COLO668 (cell line): ENCODE data around the gene MMP24OS.
A peak's percentile ranks its signal among the peaks of the same experiment; 100 is the strongest.

Experiments
- DNase-seq: peaks from one replicate; lab custom pipeline; 2025; ENCODE audit not compliant: unreplicated experiment; lab: John Stamatoyannopoulos, UW

Gene MMP24OS

GRCh38 chr20:35306931-35307517 is 29.1 kb upstream of the MMP24OS start:
- DNase-seq: peak; percentile 54

- peak; percentile 79 for DNase-seq
These were observed 28.0 kb upstream of the MMP24OS start for GRCh38 chr20:35305682-35306556.

- no peak for DNase-seq
These were observed 27.0 kb upstream of the MMP24OS start for GRCh38 chr20:35304956-35305355.

GRCh38 chr20:35303735-35304491 is 26.0 kb upstream of the MMP24OS start:
- DNase-seq: peak; percentile 85

GRCh38 chr20:35303382-35303734 is 25.4 kb upstream of the MMP24OS start:
- DNase-seq: no peak

GRCh38 chr20:35302421-35303335 is 24.8 kb upstream of the MMP24OS start:
- DNase-seq: no peak

- no peak for DNase-seq
These were observed 23.5 kb upstream of the MMP24OS start for GRCh38 chr20:35301426-35301825.

- DNase-seq: no peak
These were observed 22.7 kb upstream of the MMP24OS start for GRCh38 chr20:35300469-35301262.

GRCh38 chr20:35299780-35300179 is 21.9 kb upstream of the MMP24OS start:
- no peak for DNase-seq

- DNase-seq: no peak
These were observed 20.3 kb upstream of the MMP24OS start for GRCh38 chr20:35298264-35298663.

GRCh38 chr20:35297740-35298139 is 19.8 kb upstream of the MMP24OS start:
- DNase-seq: no peak

- DNase-seq: no peak
These were observed 19.2 kb upstream of the MMP24OS start for GRCh38 chr20:35297155-35297554.

- no peak for DNase-seq
These were observed 18.2 kb upstream of the MMP24OS start for GRCh38 chr20:35296101-35296554.

- DNase-seq: no peak
These were observed 17.8 kb upstream of the MMP24OS start for GRCh38 chr20:35295674-35296073.

GRCh38 chr20:35295058-35295457 is 17.1 kb upstream of the MMP24OS start:
- DNase-seq: no peak

- DNase-seq: no peak
These were observed 16.4 kb upstream of the MMP24OS start for GRCh38 chr20:35294293-35294685.

- DNase-seq: no peak
These were observed 15.7 kb upstream of the MMP24OS start for GRCh38 chr20:35293303-35294292.

GRCh38 chr20:35292504-35293285 is 14.8 kb upstream of the MMP24OS start:
- DNase-seq: no peak
